HPDE6-E6E7 (cell line): Measurements from ENCODE around the gene BRPF1.
A peak's percentile ranks its signal among the peaks of the same experiment; 100 is the strongest.
"Not testable (repeated sequence)": the region's sequence is repeated elsewhere in the genome, so short reads cannot be mapped to it uniquely, and the experiment has no call there.

Experiments used
- DNase-seq: peaks from one replicate; pipeline ENCODE4 v3.0.0; 2011; ENCODE audit warnings: missing footprints; ENCODE audit errors: extremely low spot score

BRPF1 gene

GRCh38 chr3:9769426-9770275 lies 38.1 kb downstream of the BRPF1 start, which contains the start of gene CAMK1:
Gene CAMK1, minus strand, starts transcription at chr3:9769947. Its CDS starts 2,198 bp downstream, at chr3:9767749.
- peak; percentile 47 for DNase-seq

- DNase-seq, result no peak
Measured at GRCh38 chr3:9770276-9770812, 38.8 kb downstream of the BRPF1 start.

GRCh38 chr3:9771007-9771406 lies 39.5 kb downstream of the BRPF1 start:
- not testable (repeated sequence) for DNase-seq

- DNase-seq, result no peak
Measured at GRCh38 chr3:9776896-9777693, 45.6 kb downstream of the BRPF1 start.

GRCh38 chr3:9777694-9778021 lies 46.1 kb downstream of the BRPF1 start:
- no peak for DNase-seq

- DNase-seq, result no peak
Measured at GRCh38 chr3:9778143-9779074, 46.9 kb downstream of the BRPF1 start.

GRCh38 chr3:9779075-9779593 lies 47.6 kb downstream of the BRPF1 start:
- DNase-seq, result no peak

GRCh38 chr3:9779721-9780457 lies 48.4 kb downstream of the BRPF1 start:
- DNase-seq, result no peak

GRCh38 chr3:9780458-9780812 lies 48.9 kb downstream of the BRPF1 start:
- DNase-seq, result no peak

GRCh38 chr3:9780910-9781309 lies 49.4 kb downstream of the BRPF1 start:
- DNase-seq, result no peak

- no peak for DNase-seq
Measured at GRCh38 chr3:9781551-9781950, 50.0 kb downstream of the BRPF1 start.

- DNase-seq, result no peak
Measured at GRCh38 chr3:9781978-9782603, 50.6 kb downstream of the BRPF1 start.

GRCh38 chr3:9782770-9783169 lies 51.2 kb downstream of the BRPF1 start:
- DNase-seq, result no peak

- no peak for DNase-seq
Measured at GRCh38 chr3:9783954-9784353, 52.4 kb downstream of the BRPF1 start.

- DNase-seq, result no peak
Measured at GRCh38 chr3:9784965-9785364, 53.4 kb downstream of the BRPF1 start.

GRCh38 chr3:9785602-9786001 lies 54.1 kb downstream of the BRPF1 start:
- no peak for DNase-seq

- DNase-seq, result no peak
Measured at GRCh38 chr3:9786209-9786739, 54.7 kb downstream of the BRPF1 start.

- no peak for DNase-seq
Measured at GRCh38 chr3:9786825-9787669, 55.5 kb downstream of the BRPF1 start.

GRCh38 chr3:9787714-9788113 lies 56.2 kb downstream of the BRPF1 start:
- DNase-seq, result no peak
